ENCODE measurements around the gene AGPAT3.

AGPAT3 gene

GRCh38 chr21:43965911-43966585 lies 101.0 kb downstream of the AGPAT3 start:
- in situ Hi-C loops (cut with MboI; ENCODE audit: low sequenced_read_pairs, unreplicated experiment): no loop called here
- TF ChIP-seq CTCF (IDR thresholded peaks at IDR 0.05; ENCODE audit: borderline replicate concordance, control extremely low read depth, extremely low read depth, insufficient read depth, missing control alignments): no peak
- no peak for DNase-seq (ENCODE audit: low spot score)

GRCh38 chr21:43966946-43967512 lies 102.0 kb downstream of the AGPAT3 start:
- in situ Hi-C loops (cut with MboI; ENCODE audit: low sequenced_read_pairs, unreplicated experiment): no loop called here
- TF ChIP-seq CTCF (IDR thresholded peaks at IDR 0.05; ENCODE audit: borderline replicate concordance, control extremely low read depth, extremely low read depth, insufficient read depth, missing control alignments): no peak
- DNase-seq (ENCODE audit: low spot score): no peak

GRCh38 chr21:43967981-43968380 lies 103.0 kb downstream of the AGPAT3 start:
- TF ChIP-seq CTCF (IDR thresholded peaks at IDR 0.05; ENCODE audit: borderline replicate concordance, control extremely low read depth, extremely low read depth, insufficient read depth, missing control alignments): no peak
- in situ Hi-C loops (cut with MboI; ENCODE audit: low sequenced_read_pairs, unreplicated experiment): no loop called here
- DNase-seq (ENCODE audit: low spot score): no peak

- in situ Hi-C loops (cut with MboI; ENCODE audit: low sequenced_read_pairs, unreplicated experiment): no loop called here
- no peak for DNase-seq (ENCODE audit: low spot score)
- TF ChIP-seq CTCF (IDR thresholded peaks at IDR 0.05; ENCODE audit: borderline replicate concordance, control extremely low read depth, extremely low read depth, insufficient read depth, missing control alignments): no peak
Observed at GRCh38 chr21:43968410-43969114, 103.5 kb downstream of the AGPAT3 start.

GRCh38 chr21:43969115-43969444 lies 104.1 kb downstream of the AGPAT3 start:
- no peak for TF ChIP-seq CTCF (IDR thresholded peaks at IDR 0.05; ENCODE audit: borderline replicate concordance, control extremely low read depth, extremely low read depth, insufficient read depth, missing control alignments)
- DNase-seq (ENCODE audit: low spot score): no peak
- in situ Hi-C loops (cut with MboI; ENCODE audit: low sequenced_read_pairs, unreplicated experiment): no loop called here

GRCh38 chr21:43970551-43970950 lies 105.5 kb downstream of the AGPAT3 start:
- no peak for DNase-seq (ENCODE audit: low spot score)
- in situ Hi-C loops (cut with MboI; ENCODE audit: low sequenced_read_pairs, unreplicated experiment): no loop called here
- no peak for TF ChIP-seq CTCF (IDR thresholded peaks at IDR 0.05; ENCODE audit: borderline replicate concordance, control extremely low read depth, extremely low read depth, insufficient read depth, missing control alignments)

Measured in GM13976 (cell line).